ENCODE data around the gene TBC1D14. TPM values are rescaled to one million over a fixed set of nuclear protein-coding genes. Genes with fewer than 3 reads are reported as not detected.
"Not testable (repeated sequence)": the region's sequence is repeated elsewhere in the genome, so short reads cannot be mapped to it uniquely, and the experiment has no call there.

The TBC1D14 gene
- total and polyA plus RNA-seq, 2 experiments from 2014 or later = 33.6 to 50.8 TPM

GRCh38 chr4:7078025-7078424 lies 168.4 kb downstream of the TBC1D14 start:
- Histone ChIP-seq H4K20me1 (ENCODE audit: insufficient read depth, poor library complexity, severe bottlenecking) (no peaks in the 10 kb centered on the region), H3K27me3 (no peaks in the 10 kb centered on the region), H3K4me3 (no peak overlapping the region), H3K27ac (no peak overlapping the region), H2AFZ (no peak overlapping the region), H3K4me2 (no peak overlapping the region), H3K9me2 (replicated peaks; ENCODE audit: insufficient read depth) (no peaks in the 10 kb centered on the region), H3K36me3 (replicated peaks; ENCODE audit: insufficient read depth, low read depth) (no peaks in the 10 kb centered on the region), H3K9me3 (ENCODE audit: low read depth) (no peaks in the 10 kb centered on the region), H3K79me2 (no peaks in the 10 kb centered on the region), H3K4me1 (ENCODE audit: insufficient read depth) (no peaks in the 10 kb centered on the region)
- whole genome bisulfite sequencing (ENCODE audit: low lambda C conversion rate, missing lambda C conversion rate) = 92% methylated on average over 5 of the region's 5 CpGs
- DNase-seq (ENCODE audit: low spot score) = no peak
- no peak for TF ChIP-seq EZH2 (IDR thresholded peaks at IDR 0.05; ENCODE audit: borderline replicate concordance)
- TF ChIP-seq CTCF (IDR thresholded peaks at IDR 0.05; ENCODE audit: poor library complexity) = no peak
- no peak for TF ChIP-seq EZH2phosphoT487 (IDR thresholded peaks at IDR 0.05; ENCODE audit: low read depth, severe bottlenecking, unreplicated experiment)

GRCh38 chr4:7079483-7079882 lies 169.9 kb downstream of the TBC1D14 start:
- H3K9me2 ChIP-seq (replicated peaks; ENCODE audit: insufficient read depth); H3K27me3 ChIP-seq; H3K9me3 ChIP-seq (ENCODE audit: low read depth); H2AFZ ChIP-seq; H3K4me1 ChIP-seq (ENCODE audit: insufficient read depth); H4K20me1 ChIP-seq (ENCODE audit: insufficient read depth, poor library complexity, severe bottlenecking); H3K4me3 ChIP-seq; H3K4me2 ChIP-seq; H3K36me3 ChIP-seq (replicated peaks; ENCODE audit: insufficient read depth, low read depth); H3K27ac ChIP-seq; H3K79me2 ChIP-seq; DNase-seq (ENCODE audit: low spot score): not testable (repeated sequence)

- not testable (repeated sequence) for DNase-seq (ENCODE audit: low spot score); H3K4me1 ChIP-seq (ENCODE audit: insufficient read depth); H3K27me3 ChIP-seq; H3K4me3 ChIP-seq; H2AFZ ChIP-seq; H3K27ac ChIP-seq; H4K20me1 ChIP-seq (ENCODE audit: insufficient read depth, poor library complexity, severe bottlenecking); H3K9me2 ChIP-seq (replicated peaks; ENCODE audit: insufficient read depth); H3K36me3 ChIP-seq (replicated peaks; ENCODE audit: insufficient read depth, low read depth); H3K79me2 ChIP-seq; H3K9me3 ChIP-seq (ENCODE audit: low read depth); H3K4me2 ChIP-seq
- WGBS (ENCODE audit: low lambda C conversion rate, missing lambda C conversion rate) = 93% methylated on average over 2 of the region's 2 CpGs
Observed at GRCh38 chr4:7079909-7080308, 170.3 kb downstream of the TBC1D14 start.

Other genes with a start within 250 kb of the TBC1D14 start
- gene S100P, start 215.9 kb upstream of the TBC1D14 start, total RNA-seq = 9.2 and 36.6 TPM in 2 replicates
- gene S100P, start 215.9 kb upstream of the TBC1D14 start, polyA plus RNA-seq = 51.6 and 99.1 TPM in 2 replicates
- 84.9 and 86.4 TPM in 2 replicates for gene MRFAP1L1, start 200.0 kb upstream of the TBC1D14 start, total RNA-seq
- 55.1 and 60.8 TPM in 2 replicates for gene MRFAP1L1, start 200.0 kb upstream of the TBC1D14 start, polyA plus RNA-seq
- 29.4 and 33.3 TPM in 2 replicates for gene BLOC1S4, start 193.7 kb upstream of the TBC1D14 start, total RNA-seq
- 50.1 and 60.0 TPM in 2 replicates for gene BLOC1S4, start 193.7 kb upstream of the TBC1D14 start, polyA plus RNA-seq
- 34.3 and 38.4 TPM in 2 replicates for gene KIAA0232, start 127.1 kb upstream of the TBC1D14 start, total RNA-seq
- 11.3 TPM in 2 replicates for gene KIAA0232, start 127.1 kb upstream of the TBC1D14 start, polyA plus RNA-seq
- gene TADA2B, start 133.5 kb downstream of the TBC1D14 start, total RNA-seq = 15.4 and 18.5 TPM in 2 replicates
- 18.2 and 20.1 TPM in 2 replicates for gene TADA2B, start 133.5 kb downstream of the TBC1D14 start, polyA plus RNA-seq
- 28.3 and 35.5 TPM in 2 replicates for gene GRPEL1, start 158.2 kb downstream of the TBC1D14 start, total RNA-seq
- gene GRPEL1, start 158.2 kb downstream of the TBC1D14 start, polyA plus RNA-seq = 53.9 and 56.5 TPM in 2 replicates